Colonic mucosa (tissue), 4 donors: Measurements from ENCODE around the gene IL4R. TPM values are rescaled to one million over a fixed set of nuclear protein-coding genes. Genes with fewer than 3 reads are reported as not detected.
"Not testable (repeated sequence)": the region's sequence is repeated elsewhere in the genome, so short reads cannot be mapped to it uniquely, and the experiment has no call there.

ENCODE experiments used
- DNase-seq: peaks from one replicate; pipeline ENCODE4 v3.0.0-alpha.2; 2020
- H3K27ac ChIP-seq: fragments of 200-600 bp; one replicate; pipeline ENCODE4 v1.8.0; 2021
- H3K27me3 ChIP-seq: fragments of 200-600 bp; one replicate; pipeline ENCODE4 v1.8.0; 2021
- H3K36me3 ChIP-seq: fragments of 200-600 bp; one replicate; pipeline ENCODE4 v1.8.0; 2021
- H3K4me1 ChIP-seq: fragments of 200-600 bp; one replicate; pipeline ENCODE4 v1.8.0; 2021; ENCODE audit warnings: mild to moderate bottlenecking
- H3K4me3 ChIP-seq: fragments of 200-600 bp; one replicate; pipeline ENCODE4 v1.8.0; 2021
- H3K9ac ChIP-seq, 2 donors: one replicate each; pipeline ENCODE4 v1.7.0; 2013; ENCODE audit warnings: control low read depth in 2 of 2, low read depth in 2 of 2, low read length in 2 of 2
- H3K9me3 ChIP-seq: fragments of 200-600 bp; one replicate; pipeline ENCODE4 v1.8.0; 2021
- CTCF ChIP-seq: fragments of 200-600 bp; IDR thresholded peaks from one replicate; pipeline ENCODE4 v1.8.0; 2022; ENCODE audit warnings: antibody characterized with exemption, mild to moderate bottlenecking
- intact Hi-C: fragments of 100-400 bp; cut with DNase I; formaldehyde crosslinking; loops from one replicate; pipeline ENCODE4 v1.14.1; 2022
- total RNA-seq, 2 donors: library from RNA; stranded (reverse); fragmentation: NEBNext Ultra II Directional in 1 of 2; extraction: Animal tissue kit (Norgen Biotek cat#: 25700) in 1 of 2; gene quantifications; one replicate each; pipeline ENCODE4 v1.2.1, GENCODE V29; 2021
- donor health status: healthy.
- donor health status: DM: no; HTN: no; CAD: no.
- donor health status: DM: no; HTN: no; CAD: no.

IL4R gene
- total RNA-seq, 2 donors from 2014 or later: 74.8 to 80.0 TPM

GRCh38 chr16:27287051-27287811 lies 26.5 kb upstream of the IL4R start:
- H3K9me3 ChIP-seq: no peaks in the 10 kb centered on the region
- H3K36me3 ChIP-seq: no peaks in the 10 kb centered on the region
- intact Hi-C loops: no loop called here
- H3K27me3 ChIP-seq: no peaks in the 10 kb centered on the region
- no peaks in the 10 kb centered on the region for H3K4me1 ChIP-seq
- DNase-seq: no peak
- no peak for TF ChIP-seq CTCF
- H3K9ac ChIP-seq: no peak overlapping the region
- no peak overlapping the region for H3K4me3 ChIP-seq
- no peak overlapping the region for H3K27ac ChIP-seq

- H3K4me1 ChIP-seq: no peaks in the 10 kb centered on the region
- no peak for DNase-seq
- intact Hi-C loops: no loop called here
- no peak overlapping the region for H3K4me3 ChIP-seq
- H3K27me3 ChIP-seq: no peaks in the 10 kb centered on the region
- H3K9ac ChIP-seq: no peak overlapping the region
- H3K36me3 ChIP-seq: no peaks in the 10 kb centered on the region
- no peak overlapping the region for H3K27ac ChIP-seq
- TF ChIP-seq CTCF: no peak
- no peaks in the 10 kb centered on the region for H3K9me3 ChIP-seq
These were observed 25.9 kb upstream of the IL4R start for GRCh38 chr16:27287887-27288286.

GRCh38 chr16:27288313-27288712 lies 25.5 kb upstream of the IL4R start:
- H3K9me3 ChIP-seq, H3K27me3 ChIP-seq, intact Hi-C loops, H3K9ac ChIP-seq, H3K36me3 ChIP-seq, H3K27ac ChIP-seq, H3K4me3 ChIP-seq, H3K4me1 ChIP-seq, DNase-seq: not testable (repeated sequence)

DNA sequence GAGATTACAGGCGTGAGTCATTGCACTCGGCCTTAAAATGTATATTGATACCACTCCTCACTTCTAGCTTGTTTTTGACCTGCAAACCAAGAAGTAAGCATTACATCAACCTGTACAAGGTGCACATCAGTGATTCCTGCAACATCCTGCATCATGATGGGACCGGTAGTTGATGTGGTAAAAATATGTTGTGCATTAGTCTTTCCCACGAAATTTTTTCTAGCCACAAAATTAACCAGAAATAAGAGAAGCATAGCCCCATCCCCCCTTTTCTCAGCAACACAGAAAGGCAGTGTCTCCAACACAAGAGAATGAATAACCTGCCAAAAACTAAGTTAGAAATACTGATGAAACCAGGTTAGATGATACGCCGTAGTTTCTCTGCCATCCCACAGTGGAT lies 24.1 kb upstream of the IL4R start:
- no peaks in the 10 kb centered on the region for H3K36me3 ChIP-seq
- H3K27me3 ChIP-seq: no peaks in the 10 kb centered on the region
- no peak for DNase-seq
- no peak overlapping the region for H3K4me3 ChIP-seq
- H3K9me3 ChIP-seq: no peaks in the 10 kb centered on the region
- intact Hi-C loops: no loop called here
- no peak for TF ChIP-seq CTCF
- no peaks in the 10 kb centered on the region for H3K4me1 ChIP-seq
- no peak overlapping the region for H3K27ac ChIP-seq
- no peak overlapping the region for H3K9ac ChIP-seq

GRCh38 chr16:27290562-27290961 lies 23.2 kb upstream of the IL4R start:
- Histone ChIP-seq H3K4me1 (no peaks in the 10 kb centered on the region), H3K9me3 (no peaks in the 10 kb centered on the region), H3K4me3 (no peak overlapping the region), H3K36me3 (no peaks in the 10 kb centered on the region), H3K27ac (no peak overlapping the region), H3K27me3 (no peaks in the 10 kb centered on the region), H3K9ac (no peak overlapping the region)
- intact Hi-C loops: no loop called here
- TF ChIP-seq CTCF: no peak
- DNase-seq: no peak

GRCh38 chr16:27291106-27291505 lies 22.7 kb upstream of the IL4R start:
- no peaks in the 10 kb centered on the region for H3K9me3 ChIP-seq
- TF ChIP-seq CTCF: no peak
- no peaks in the 10 kb centered on the region for H3K27me3 ChIP-seq
- H3K9ac ChIP-seq: no peak overlapping the region
- H3K36me3 ChIP-seq: no peaks in the 10 kb centered on the region
- no peak overlapping the region for H3K27ac ChIP-seq
- no peaks in the 10 kb centered on the region for H3K4me1 ChIP-seq
- intact Hi-C loops: no loop called here
- H3K4me3 ChIP-seq: no peak overlapping the region
- no peak for DNase-seq
